Esophagus squamous epithelium (tissue), 4 donors: ENCODE results near the gene RAB43.

Experiments
- POLR2A ChIP-seq, 4 donors: fragments of 450-650 bp; IDR thresholded peaks; one replicate each; pipeline ENCODE4 v1.6.1; 2017; ENCODE audit warnings: antibody characterized with exemption in 4 of 4, mild to moderate bottlenecking in 4 of 4, moderate library complexity in 3 of 4
- TF ChIP-seq, protein P1 (sequence below), 6 experiments: fragments of 450-650 bp in 4 of 6; fragments of 200-600 bp in 2 of 6; sonication (generic) in 2 of 6; IDR thresholded peaks; one replicate each; pipeline ENCODE4 v1.5.1; 2016 to 2019; ENCODE audit warnings: antibody characterized with exemption in 6 of 6, mild to moderate bottlenecking in 4 of 6, moderate library complexity in 4 of 6

DNA sequence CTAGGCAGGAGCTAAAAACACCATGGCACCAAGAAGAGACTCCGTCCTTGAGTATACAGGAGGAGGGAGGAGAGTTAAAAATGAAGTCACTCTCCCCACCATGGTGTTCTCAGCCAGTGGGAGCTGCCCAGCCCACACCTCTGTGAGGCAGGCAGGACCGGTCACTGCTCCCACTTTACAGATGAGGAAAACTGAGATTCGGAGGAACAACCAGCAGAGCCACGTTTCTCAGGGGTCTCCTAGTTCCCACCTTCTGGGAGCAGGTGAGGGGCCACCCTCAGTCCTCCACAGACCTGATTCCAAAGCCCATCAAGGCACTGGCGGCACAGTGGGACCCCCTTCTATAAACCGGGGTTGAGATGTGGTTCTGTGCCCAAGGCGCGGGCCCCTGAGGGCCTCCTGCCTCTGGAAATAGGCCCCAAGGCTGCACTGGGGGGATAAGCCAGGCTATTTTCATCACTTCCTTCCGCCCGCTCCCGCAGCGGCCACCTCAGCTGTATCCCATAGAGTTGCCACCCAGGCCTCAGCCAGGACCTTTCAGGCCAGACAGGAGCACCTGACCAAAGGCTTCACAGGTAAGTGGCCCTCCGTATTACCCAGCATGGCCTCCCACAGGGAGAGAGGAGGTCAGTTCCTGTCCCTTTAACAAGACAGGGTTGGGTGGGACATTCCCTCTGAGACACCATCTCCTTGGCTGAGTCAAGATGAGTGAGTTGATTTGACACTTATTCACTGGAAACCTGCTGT is 61.2 kb downstream of the RAB43 start, which contains the start of gene GP9:
- TF ChIP-seq, protein P1, sequence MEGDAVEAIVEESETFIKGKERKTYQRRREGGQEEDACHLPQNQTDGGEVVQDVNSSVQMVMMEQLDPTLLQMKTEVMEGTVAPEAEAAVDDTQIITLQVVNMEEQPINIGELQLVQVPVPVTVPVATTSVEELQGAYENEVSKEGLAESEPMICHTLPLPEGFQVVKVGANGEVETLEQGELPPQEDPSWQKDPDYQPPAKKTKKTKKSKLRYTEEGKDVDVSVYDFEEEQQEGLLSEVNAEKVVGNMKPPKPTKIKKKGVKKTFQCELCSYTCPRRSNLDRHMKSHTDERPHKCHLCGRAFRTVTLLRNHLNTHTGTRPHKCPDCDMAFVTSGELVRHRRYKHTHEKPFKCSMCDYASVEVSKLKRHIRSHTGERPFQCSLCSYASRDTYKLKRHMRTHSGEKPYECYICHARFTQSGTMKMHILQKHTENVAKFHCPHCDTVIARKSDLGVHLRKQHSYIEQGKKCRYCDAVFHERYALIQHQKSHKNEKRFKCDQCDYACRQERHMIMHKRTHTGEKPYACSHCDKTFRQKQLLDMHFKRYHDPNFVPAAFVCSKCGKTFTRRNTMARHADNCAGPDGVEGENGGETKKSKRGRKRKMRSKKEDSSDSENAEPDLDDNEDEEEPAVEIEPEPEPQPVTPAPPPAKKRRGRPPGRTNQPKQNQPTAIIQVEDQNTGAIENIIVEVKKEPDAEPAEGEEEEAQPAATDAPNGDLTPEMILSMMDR (IDR thresholded peaks at IDR 0.05) = no peak
- no peak for TF ChIP-seq POLR2A (IDR thresholded peaks at IDR 0.05)
